ENCODE measurements around the gene ZSWIM5. TPM values are rescaled to one million over a fixed set of nuclear protein-coding genes. Genes with fewer than 3 reads are reported as not detected.
"Not testable (repeated sequence)": the region's sequence is repeated elsewhere in the genome, so short reads cannot be mapped to it uniquely, and the experiment has no call there.

Gene ZSWIM5
- polyA plus RNA-seq, 1 experiment: 0.15 TPM

- TF ChIP-seq CTCF (IDR thresholded peaks at IDR 0.05; ENCODE audit: insufficient read depth, low read depth, low read length): no peak
- POLR2A ChIA-PET: no interaction called here
- Histone ChIP-seq H3K27me3 (ENCODE audit: control insufficient read depth, insufficient read depth, low read length) (no peaks in the 10 kb centered on the region; the same call in 1 of the 2 replicates), H3K4me3 (ENCODE audit: low read depth, low read length) (no peak overlapping the region), H3K36me3 (ENCODE audit: control insufficient read depth, insufficient read depth, low read length) (no peaks in the 10 kb centered on the region)
- no peak for DNase-seq (ENCODE audit: low read depth)
- CTCF ChIA-PET: no interaction called here
These were observed 36.2 kb downstream of the ZSWIM5 start for GRCh38 chr1:45170151-45170742.

GRCh38 chr1:45167947-45168346 lies 38.5 kb downstream of the ZSWIM5 start:
- H3K4me3 ChIP-seq (ENCODE audit: low read depth, low read length); H3K36me3 ChIP-seq (ENCODE audit: control insufficient read depth, insufficient read depth, low read length); DNase-seq (ENCODE audit: low read depth); POLR2A ChIA-PET; H3K27me3 ChIP-seq (ENCODE audit: control insufficient read depth, insufficient read depth, low read length); CTCF ChIA-PET: not testable (repeated sequence)

GRCh38 chr1:45164307-45164706 lies 42.1 kb downstream of the ZSWIM5 start:
- H3K36me3 ChIP-seq (ENCODE audit: control insufficient read depth, insufficient read depth, low read length); POLR2A ChIA-PET; H3K27me3 ChIP-seq (ENCODE audit: control insufficient read depth, insufficient read depth, low read length); CTCF ChIA-PET; DNase-seq (ENCODE audit: low read depth); H3K4me3 ChIP-seq (ENCODE audit: low read depth, low read length): not testable (repeated sequence)

GRCh38 chr1:45163111-45163510 lies 43.3 kb downstream of the ZSWIM5 start:
- CTCF ChIA-PET; POLR2A ChIA-PET; H3K36me3 ChIP-seq (ENCODE audit: control insufficient read depth, insufficient read depth, low read length); H3K4me3 ChIP-seq (ENCODE audit: low read depth, low read length); H3K27me3 ChIP-seq (ENCODE audit: control insufficient read depth, insufficient read depth, low read length); DNase-seq (ENCODE audit: low read depth): not testable (repeated sequence)

- CTCF ChIA-PET; H3K27me3 ChIP-seq (ENCODE audit: control insufficient read depth, insufficient read depth, low read length); H3K4me3 ChIP-seq (ENCODE audit: low read depth, low read length); POLR2A ChIA-PET; DNase-seq (ENCODE audit: low read depth); H3K36me3 ChIP-seq (ENCODE audit: control insufficient read depth, insufficient read depth, low read length): not testable (repeated sequence)
These were observed 44.1 kb downstream of the ZSWIM5 start for GRCh38 chr1:45162041-45163035.

GRCh38 chr1:45155957-45156356 lies 50.4 kb downstream of the ZSWIM5 start:
- no peak for DNase-seq (ENCODE audit: low read depth)
- no peak for TF ChIP-seq CTCF (IDR thresholded peaks at IDR 0.05; ENCODE audit: insufficient read depth, low read depth, low read length)
- CTCF ChIA-PET: no interaction called here
- H3K4me3 ChIP-seq (ENCODE audit: low read depth, low read length): no peak overlapping the region
- POLR2A ChIA-PET: no interaction called here
- H3K36me3 ChIP-seq (ENCODE audit: control insufficient read depth, insufficient read depth, low read length): no peaks in the 10 kb centered on the region
- H3K27me3 ChIP-seq (ENCODE audit: control insufficient read depth, insufficient read depth, low read length): no peaks in the 10 kb centered on the region

- DNase-seq (ENCODE audit: low read depth): no peak
- H3K27me3 ChIP-seq (ENCODE audit: control insufficient read depth, insufficient read depth, low read length): no peaks in the 10 kb centered on the region
- ChIA-PET POLR2A (no interaction called here), CTCF (no interaction called here)
- H3K4me3 ChIP-seq (ENCODE audit: low read depth, low read length): no peak overlapping the region
- no peaks in the 10 kb centered on the region for H3K36me3 ChIP-seq (ENCODE audit: control insufficient read depth, insufficient read depth, low read length)
- no peak for TF ChIP-seq CTCF (IDR thresholded peaks at IDR 0.05; ENCODE audit: insufficient read depth, low read depth, low read length)
These were observed 51.0 kb downstream of the ZSWIM5 start for GRCh38 chr1:45155423-45155822.
